ENCODE data around the gene LRRTM4.

The LRRTM4 gene

GRCh38 chr2:77310416-77310815 lies 211.8 kb downstream of the LRRTM4 start:
- Mint-ChIP-seq H3K9me3 (peaks cover 14% of the 10 kb centered on the region), H3K4me3 (no peak overlapping the region), H3K27ac (no peak overlapping the region), H3K36me3 (ENCODE audit: low read depth) (no peaks in the 10 kb centered on the region), H3K27me3 (no peaks in the 10 kb centered on the region), H3K4me1 (ENCODE audit: low read depth) (no peaks in the 10 kb centered on the region)

GRCh38 chr2:77309725-77310124 lies 212.5 kb downstream of the LRRTM4 start:
- Mint-ChIP-seq H3K9me3 (peaks cover 14% of the 10 kb centered on the region), H3K4me1 (ENCODE audit: low read depth) (no peaks in the 10 kb centered on the region), H3K27ac (no peak overlapping the region), H3K36me3 (ENCODE audit: low read depth) (no peaks in the 10 kb centered on the region), H3K4me3 (no peak overlapping the region), H3K27me3 (no peaks in the 10 kb centered on the region)

GRCh38 chr2:77301441-77301840 lies 220.7 kb downstream of the LRRTM4 start:
- no peaks in the 10 kb centered on the region for H3K4me1 Mint-ChIP-seq (ENCODE audit: low read depth)
- H3K27ac Mint-ChIP-seq: no peak overlapping the region
- H3K4me3 Mint-ChIP-seq: no peak overlapping the region
- no peaks in the 10 kb centered on the region for H3K27me3 Mint-ChIP-seq
- peaks cover 6% of the 10 kb centered on the region for H3K9me3 Mint-ChIP-seq
- H3K36me3 Mint-ChIP-seq (ENCODE audit: low read depth): no peaks in the 10 kb centered on the region

- no peaks in the 10 kb centered on the region for H3K36me3 Mint-ChIP-seq (ENCODE audit: low read depth)
- H3K9me3 Mint-ChIP-seq: peaks cover 6% of the 10 kb centered on the region
- H3K4me1 Mint-ChIP-seq (ENCODE audit: low read depth): no peaks in the 10 kb centered on the region
- no peaks in the 10 kb centered on the region for H3K27me3 Mint-ChIP-seq
- no peak overlapping the region for H3K27ac Mint-ChIP-seq
- H3K4me3 Mint-ChIP-seq: no peak overlapping the region
These were observed 225.4 kb downstream of the LRRTM4 start for GRCh38 chr2:77296791-77297190.

- Mint-ChIP-seq H3K9me3 (peaks cover 10% of the 10 kb centered on the region), H3K27ac (no peak overlapping the region), H3K36me3 (ENCODE audit: low read depth) (no peaks in the 10 kb centered on the region), H3K27me3 (no peaks in the 10 kb centered on the region), H3K4me3 (no peak overlapping the region), H3K4me1 (ENCODE audit: low read depth) (no peaks in the 10 kb centered on the region)
These were observed 227.7 kb downstream of the LRRTM4 start for GRCh38 chr2:77294474-77294873.

- no peaks in the 10 kb centered on the region for H3K4me1 Mint-ChIP-seq (ENCODE audit: low read depth)
- H3K27me3 Mint-ChIP-seq: no peaks in the 10 kb centered on the region
- H3K9me3 Mint-ChIP-seq: peaks cover 3% of the 10 kb centered on the region
- H3K27ac Mint-ChIP-seq: no peak overlapping the region
- H3K4me3 Mint-ChIP-seq: no peak overlapping the region
- H3K36me3 Mint-ChIP-seq (ENCODE audit: low read depth): no peaks in the 10 kb centered on the region
These were observed 237.8 kb downstream of the LRRTM4 start for GRCh38 chr2:77284353-77284752.

- Mint-ChIP-seq H3K4me3 (no peak overlapping the region), H3K9me3 (peaks cover 31% of the 10 kb centered on the region), H3K36me3 (ENCODE audit: low read depth) (no peaks in the 10 kb centered on the region), H3K4me1 (ENCODE audit: low read depth) (no peaks in the 10 kb centered on the region), H3K27ac (no peak overlapping the region), H3K27me3 (no peaks in the 10 kb centered on the region)
These were observed 250.9 kb downstream of the LRRTM4 start for GRCh38 chr2:77271262-77271661.

GRCh38 chr2:77270433-77270832 lies 251.7 kb downstream of the LRRTM4 start:
- H3K4me3 Mint-ChIP-seq: no peak overlapping the region
- H3K27me3 Mint-ChIP-seq: no peaks in the 10 kb centered on the region
- H3K9me3 Mint-ChIP-seq: peaks cover 26% of the 10 kb centered on the region
- no peaks in the 10 kb centered on the region for H3K4me1 Mint-ChIP-seq (ENCODE audit: low read depth)
- no peaks in the 10 kb centered on the region for H3K36me3 Mint-ChIP-seq (ENCODE audit: low read depth)
- H3K27ac Mint-ChIP-seq: no peak overlapping the region

- Mint-ChIP-seq H3K4me3 (no peak overlapping the region), H3K9me3 (peaks cover 17% of the 10 kb centered on the region), H3K27me3 (no peaks in the 10 kb centered on the region), H3K4me1 (ENCODE audit: low read depth) (no peaks in the 10 kb centered on the region), H3K27ac (no peak overlapping the region), H3K36me3 (ENCODE audit: low read depth) (no peaks in the 10 kb centered on the region)
These were observed 253.6 kb downstream of the LRRTM4 start for GRCh38 chr2:77268626-77269025.

- H3K27ac Mint-ChIP-seq: no peak overlapping the region
These were observed 289.2 kb downstream of the LRRTM4 start for GRCh38 chr2:77232909-77233425.

GRCh38 chr2:77228391-77228790 lies 293.8 kb downstream of the LRRTM4 start:
- Mint-ChIP-seq H3K4me1 (ENCODE audit: low read depth) (no peaks in the 10 kb centered on the region), H3K4me3 (no peak overlapping the region), H3K9me3 (no peaks in the 10 kb centered on the region), H3K27ac (no peak overlapping the region), H3K36me3 (ENCODE audit: low read depth) (no peaks in the 10 kb centered on the region), H3K27me3 (no peaks in the 10 kb centered on the region)

More at GRCh38 chr2:77232909-77233425, 289.2 kb downstream of the LRRTM4 start:
- Mint-ChIP-seq H3K27me3 (no peaks in the 10 kb centered on the region), H3K9me3 (peaks cover 16% of the 10 kb centered on the region), H3K4me3 (no peak overlapping the region), H3K4me1 (ENCODE audit: low read depth) (no peaks in the 10 kb centered on the region), H3K36me3 (ENCODE audit: low read depth) (no peaks in the 10 kb centered on the region)

GRCh38 chr2:77210725-77211124 lies 311.5 kb downstream of the LRRTM4 start:
- H3K36me3 Mint-ChIP-seq (ENCODE audit: low read depth): no peaks in the 10 kb centered on the region
- no peak overlapping the region for H3K4me3 Mint-ChIP-seq
- H3K9me3 Mint-ChIP-seq: peaks cover 4% of the 10 kb centered on the region
- no peaks in the 10 kb centered on the region for H3K27me3 Mint-ChIP-seq
- H3K27ac Mint-ChIP-seq: no peak overlapping the region
- H3K4me1 Mint-ChIP-seq (ENCODE audit: low read depth): no peaks in the 10 kb centered on the region

- Mint-ChIP-seq H3K4me3 (no peak overlapping the region), H3K27ac (no peak overlapping the region), H3K4me1 (ENCODE audit: low read depth) (no peaks in the 10 kb centered on the region), H3K27me3 (no peaks in the 10 kb centered on the region), H3K9me3 (peaks cover 12% of the 10 kb centered on the region), H3K36me3 (ENCODE audit: low read depth) (no peaks in the 10 kb centered on the region)
These were observed 314.8 kb downstream of the LRRTM4 start for GRCh38 chr2:77207331-77207730.

- Mint-ChIP-seq H3K36me3 (ENCODE audit: low read depth) (no peaks in the 10 kb centered on the region), H3K4me3 (no peak overlapping the region), H3K4me1 (ENCODE audit: low read depth) (no peaks in the 10 kb centered on the region), H3K27ac (no peak overlapping the region), H3K9me3 (peaks cover 12% of the 10 kb centered on the region), H3K27me3 (no peaks in the 10 kb centered on the region)
These were observed 320.4 kb downstream of the LRRTM4 start for GRCh38 chr2:77201755-77202154.

GRCh38 chr2:77199411-77199810 lies 322.8 kb downstream of the LRRTM4 start:
- Mint-ChIP-seq H3K4me1 (ENCODE audit: low read depth) (no peaks in the 10 kb centered on the region), H3K27ac (no peak overlapping the region), H3K27me3 (no peaks in the 10 kb centered on the region), H3K9me3 (peaks cover 3% of the 10 kb centered on the region), H3K36me3 (ENCODE audit: low read depth) (no peaks in the 10 kb centered on the region), H3K4me3 (no peak overlapping the region)

GRCh38 chr2:77193858-77194448 lies 328.2 kb downstream of the LRRTM4 start:
- H3K27me3 Mint-ChIP-seq: no peaks in the 10 kb centered on the region
- H3K4me1 Mint-ChIP-seq (ENCODE audit: low read depth): no peaks in the 10 kb centered on the region
- no peak overlapping the region for H3K4me3 Mint-ChIP-seq
- no peaks in the 10 kb centered on the region for H3K9me3 Mint-ChIP-seq
- no peaks in the 10 kb centered on the region for H3K36me3 Mint-ChIP-seq (ENCODE audit: low read depth)
- H3K27ac Mint-ChIP-seq: no peak overlapping the region
